ENCODE results near the gene HTT-AS.
A peak's percentile ranks its signal among the peaks of the same experiment; 100 is the strongest.
"Not testable (repeated sequence)": the region's sequence is repeated elsewhere in the genome, so short reads cannot be mapped to it uniquely, and the experiment has no call there.

Gene HTT-AS

DNA sequence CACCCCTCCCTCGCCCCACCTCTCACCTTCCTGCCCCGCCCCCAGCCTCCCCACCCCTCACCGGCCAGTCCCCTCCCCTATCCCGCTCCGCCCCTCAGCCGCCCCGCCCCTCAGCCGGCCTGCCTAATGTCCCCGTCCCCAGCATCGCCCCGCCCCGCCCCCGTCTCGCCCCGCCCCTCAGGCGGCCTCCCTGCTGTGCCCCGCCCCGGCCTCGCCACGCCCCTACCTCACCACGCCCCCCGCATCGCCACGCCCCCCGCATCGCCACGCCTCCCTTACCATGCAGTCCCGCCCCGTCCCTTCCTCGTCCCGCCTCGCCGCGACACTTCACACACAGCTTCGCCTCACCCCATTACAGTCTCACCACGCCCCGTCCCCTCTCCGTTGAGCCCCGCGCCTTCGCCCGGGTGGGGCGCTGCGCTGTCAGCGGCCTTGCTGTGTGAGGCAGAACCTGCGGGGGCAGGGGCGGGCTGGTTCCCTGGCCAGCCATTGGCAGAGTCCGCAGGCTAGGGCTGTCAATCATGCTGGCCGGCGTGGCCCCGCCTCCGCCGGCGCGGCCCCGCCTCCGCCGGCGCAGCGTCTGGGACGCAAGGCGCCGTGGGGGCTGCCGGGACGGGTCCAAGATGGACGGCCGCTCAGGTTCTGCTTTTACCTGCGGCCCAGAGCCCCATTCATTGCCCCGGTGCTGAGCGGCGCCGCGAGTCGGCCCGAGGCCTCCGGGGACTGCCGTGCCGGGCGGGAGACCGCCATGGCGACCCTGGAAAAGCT is at the start of gene HTT-AS, which contains the start of gene HTT:
Gene HTT-AS, minus strand, starts transcription at position 461 of the 768 bp plus-strand sequence.
Gene HTT, plus strand, starts transcription at position 604 of the 768 bp plus-strand sequence. Its CDS starts 145 bp downstream, at position 749.
- DNase-seq (ENCODE audit: low read depth, low spot score): peak; percentile 99

DNA sequence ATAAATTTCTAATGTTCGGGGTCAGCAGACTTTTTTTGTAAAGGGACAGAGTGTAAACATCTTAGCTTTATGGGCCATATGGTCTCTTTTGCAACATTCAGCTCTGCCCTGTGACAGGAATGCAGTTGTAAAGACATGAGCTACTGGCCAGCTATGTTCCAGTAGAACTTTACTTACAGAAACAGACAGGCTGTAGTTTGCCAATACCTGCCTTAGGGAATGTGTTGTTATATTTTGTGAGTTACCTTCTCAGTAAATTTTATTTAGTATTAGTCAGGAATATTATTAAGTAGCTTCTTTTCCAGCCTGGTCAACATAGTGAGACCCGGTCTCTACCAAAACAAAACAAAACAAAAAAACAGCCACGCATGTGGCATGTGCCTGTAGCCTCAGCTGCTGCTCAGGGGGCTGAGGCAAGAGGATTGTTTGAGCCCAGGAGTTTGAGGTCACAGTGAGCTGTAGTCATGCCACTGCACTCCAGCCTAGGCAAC is 48.9 kb upstream of the HTT-AS start:
- no peak for DNase-seq (ENCODE audit: low read depth, low spot score)

DNA sequence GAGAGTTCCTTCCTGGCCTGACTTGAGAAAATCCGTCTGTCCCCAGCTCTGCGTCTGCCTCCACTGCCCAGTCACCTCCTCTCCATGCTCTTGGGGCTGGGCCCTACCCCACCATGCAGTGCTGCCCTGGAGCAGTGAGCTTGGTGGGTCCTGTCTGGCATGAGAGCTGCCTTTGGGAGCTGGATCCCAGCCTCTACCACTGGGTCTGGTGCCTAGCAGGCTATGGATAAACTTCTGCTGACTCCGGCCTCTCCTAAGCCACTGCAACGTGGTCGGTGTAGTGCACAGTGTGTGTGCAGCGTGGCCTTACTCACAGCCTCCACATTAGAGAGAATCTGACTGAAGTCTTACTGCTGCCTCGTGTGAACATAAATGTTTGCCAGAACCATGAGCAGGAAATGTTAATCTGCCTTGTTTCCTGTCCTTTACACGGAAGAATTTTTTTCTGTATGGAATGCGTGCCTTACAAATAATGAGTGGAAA is 47.8 kb upstream of the HTT-AS start:
- no peak for DNase-seq (ENCODE audit: low read depth, low spot score)

DNA sequence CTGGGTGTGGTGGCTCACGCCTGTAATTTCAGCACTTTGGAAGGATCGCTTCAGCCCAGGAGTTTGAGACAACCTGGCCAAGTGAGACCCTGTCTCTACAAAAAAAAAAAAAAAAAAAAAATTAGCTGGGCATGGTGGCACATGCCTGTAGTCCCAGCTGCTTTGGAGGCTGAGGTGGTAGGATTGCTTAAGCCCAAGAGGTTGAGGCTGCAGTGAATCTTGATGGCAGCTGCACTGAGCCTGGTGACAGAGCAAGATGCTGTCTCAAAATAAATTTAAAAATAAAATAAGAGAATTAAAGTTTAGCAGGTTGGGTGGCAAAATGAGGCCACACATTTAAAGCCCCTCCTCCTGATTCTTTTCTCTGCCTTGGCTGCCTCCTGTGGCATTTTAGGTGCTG is 47.3 kb upstream of the HTT-AS start:
- DNase-seq (ENCODE audit: low read depth, low spot score): no peak

DNA sequence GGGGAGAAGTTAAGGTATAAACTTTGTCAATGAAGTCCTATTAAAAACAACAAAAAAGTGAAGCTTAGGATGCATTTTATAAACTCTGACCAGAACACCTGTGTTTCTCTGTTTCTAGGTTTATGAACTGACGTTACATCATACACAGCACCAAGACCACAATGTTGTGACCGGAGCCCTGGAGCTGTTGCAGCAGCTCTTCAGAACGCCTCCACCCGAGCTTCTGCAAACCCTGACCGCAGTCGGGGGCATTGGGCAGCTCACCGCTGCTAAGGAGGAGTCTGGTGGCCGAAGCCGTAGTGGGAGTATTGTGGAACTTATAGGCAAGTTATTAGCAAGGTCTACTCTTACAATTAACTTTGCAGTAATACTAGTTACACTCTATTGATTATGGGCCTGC is 46.8 kb upstream of the HTT-AS start:
- DNase-seq (ENCODE audit: low read depth, low spot score): no peak

DNA sequence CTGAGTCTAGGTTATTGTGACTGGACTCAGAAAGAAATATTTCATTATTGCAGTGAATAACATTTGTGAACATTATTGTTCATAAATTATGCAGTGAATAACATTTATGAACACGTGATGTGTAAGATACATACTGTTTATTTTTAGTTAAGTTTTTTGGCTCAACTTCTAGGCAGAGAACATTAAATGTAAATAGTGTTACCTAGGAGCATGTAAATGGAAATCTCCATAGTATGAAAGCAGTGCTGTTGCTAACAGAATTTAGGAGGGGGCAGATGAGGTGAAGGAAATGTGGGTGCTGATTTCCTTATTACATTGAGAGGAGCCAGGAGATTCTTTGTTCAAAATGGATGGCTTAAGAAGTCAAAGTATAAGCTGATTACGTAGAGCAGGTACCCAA is 45.1 kb upstream of the HTT-AS start:
- no peak for DNase-seq (ENCODE audit: low read depth, low spot score)

DNA sequence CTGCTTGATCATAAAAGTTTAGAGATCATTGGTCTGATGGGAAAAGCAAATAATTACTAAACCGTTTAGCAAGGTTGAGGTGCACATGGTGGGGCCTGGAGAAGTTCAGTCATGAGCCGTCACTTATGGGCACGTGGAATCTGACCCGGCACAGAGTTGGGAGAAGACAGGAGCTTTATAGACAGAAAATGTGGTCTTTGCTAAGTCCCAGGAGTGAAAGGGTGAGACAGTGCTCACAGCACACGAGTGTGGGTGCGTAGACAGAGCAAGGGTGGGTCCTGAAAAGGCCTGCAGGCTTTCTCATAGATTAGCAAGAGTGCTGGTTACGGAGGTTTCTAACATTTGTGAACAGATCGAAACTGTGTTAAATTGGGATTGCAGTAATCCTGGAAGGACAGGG is 44.0 kb upstream of the HTT-AS start:
- no peak for DNase-seq (ENCODE audit: low read depth, low spot score)

DNA sequence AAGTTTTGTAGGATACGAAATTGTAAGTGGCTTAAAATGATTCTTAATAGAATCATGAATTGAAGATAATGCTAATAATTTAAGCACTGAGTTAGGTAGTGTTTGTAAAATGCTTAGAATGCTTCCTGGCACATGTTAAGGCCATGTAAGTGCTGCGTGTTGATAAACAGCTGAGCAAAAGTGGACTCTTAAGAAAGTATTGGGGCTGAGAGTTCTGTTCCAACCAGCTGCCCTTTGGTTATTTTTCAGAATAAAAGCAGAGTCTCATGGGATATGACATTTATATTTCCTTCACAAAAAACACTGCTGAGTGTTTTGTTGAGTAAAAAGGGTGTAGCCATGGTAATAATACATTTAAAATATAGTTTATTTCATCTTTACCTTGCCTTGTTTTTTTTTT is 42.6 kb upstream of the HTT-AS start:
- no peak for DNase-seq (ENCODE audit: low read depth, low spot score)

DNA sequence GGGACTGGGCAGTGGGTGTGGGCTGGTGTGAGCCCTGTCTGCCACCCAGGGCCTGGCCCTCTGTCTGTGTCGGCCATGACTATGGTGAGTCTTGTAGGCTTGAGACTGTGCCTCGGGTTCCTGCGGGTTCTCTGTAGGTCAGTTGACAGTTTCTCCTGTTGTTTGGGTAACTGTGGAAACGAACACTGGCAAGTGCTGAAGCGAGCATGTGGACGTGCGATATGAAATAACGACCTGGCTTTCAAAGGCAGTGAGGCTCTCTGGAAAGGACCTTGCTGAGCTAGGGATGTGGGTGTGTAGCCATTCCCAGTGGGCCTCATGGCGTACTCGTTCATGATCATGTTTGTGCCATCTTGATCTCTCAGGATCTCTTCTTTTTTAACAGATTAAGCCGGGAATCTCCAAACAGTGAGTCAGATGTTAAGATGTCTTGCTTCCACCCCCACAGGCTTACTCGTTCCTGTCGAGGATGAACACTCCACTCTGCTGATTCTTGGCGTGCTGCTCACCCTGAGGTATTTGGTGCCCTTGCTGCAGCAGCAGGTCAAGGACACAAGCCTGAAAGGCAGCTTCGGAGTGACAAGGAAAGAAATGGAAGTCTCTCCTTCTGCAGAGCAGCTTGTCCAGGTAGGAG is 41.4 kb upstream of the HTT-AS start:
- no peak for DNase-seq (ENCODE audit: low read depth, low spot score)

DNA sequence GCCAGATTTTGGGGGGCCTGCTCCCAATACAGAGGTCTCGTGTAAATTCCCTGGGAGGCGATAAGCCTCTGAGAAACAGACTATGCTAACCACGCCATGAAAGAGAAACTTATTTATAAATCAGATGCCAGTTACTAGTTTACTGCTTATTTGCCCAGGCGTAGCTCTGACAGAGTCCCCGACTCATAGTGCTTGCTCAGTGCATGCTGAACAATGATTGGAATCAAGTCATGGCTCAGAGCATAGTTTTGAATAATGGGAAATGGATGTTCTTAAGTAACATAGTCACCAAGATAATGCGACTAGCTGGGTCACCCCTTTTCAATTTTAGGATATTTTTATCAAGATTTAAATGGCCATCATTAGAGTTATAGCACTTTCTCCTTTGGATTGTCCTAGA is 40.0 kb upstream of the HTT-AS start:
- no peak for DNase-seq (ENCODE audit: low read depth, low spot score)

DNA sequence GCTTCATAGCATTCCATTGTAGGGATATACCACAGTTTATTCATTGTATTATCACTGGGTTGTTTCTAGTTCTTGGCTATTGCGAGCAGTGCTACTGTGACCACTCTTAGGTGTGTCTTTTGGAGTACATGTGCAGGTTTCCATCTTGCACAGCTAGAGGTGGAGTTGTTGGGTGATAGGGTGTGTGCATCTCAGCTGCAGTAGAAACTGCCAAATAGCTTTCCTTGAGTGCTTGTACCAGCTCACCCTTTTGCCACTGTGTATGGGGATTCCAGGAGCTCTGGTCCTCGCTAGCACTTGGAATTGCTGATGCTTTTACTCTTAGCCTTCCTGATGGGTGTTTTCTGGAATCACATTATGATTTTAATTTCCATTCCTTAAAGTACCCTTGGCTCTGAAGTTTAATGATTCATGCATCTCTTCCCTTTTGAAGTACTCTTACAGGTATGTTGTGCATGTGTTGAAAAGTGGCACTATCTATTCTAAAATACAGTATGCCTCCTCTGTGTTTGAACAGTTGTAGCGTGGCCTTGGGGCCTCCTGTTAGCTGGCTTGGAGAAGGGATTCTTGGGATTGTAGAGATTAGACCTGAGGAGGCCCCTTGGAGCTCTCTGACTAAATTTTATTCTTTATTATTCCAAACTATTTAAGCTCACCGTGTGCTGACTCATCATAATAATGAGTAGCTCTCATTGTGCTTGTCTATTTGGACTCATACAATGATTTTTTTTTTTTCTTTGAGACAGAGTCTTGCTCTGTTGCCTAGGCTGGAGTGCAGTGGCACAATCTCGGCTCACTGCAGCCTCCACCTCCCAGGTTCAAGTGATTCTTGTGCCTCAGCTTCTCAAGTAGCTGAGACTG is 38.5 kb upstream of the HTT-AS start:
- DNase-seq (ENCODE audit: low read depth, low spot score): peak; percentile 17

DNA sequence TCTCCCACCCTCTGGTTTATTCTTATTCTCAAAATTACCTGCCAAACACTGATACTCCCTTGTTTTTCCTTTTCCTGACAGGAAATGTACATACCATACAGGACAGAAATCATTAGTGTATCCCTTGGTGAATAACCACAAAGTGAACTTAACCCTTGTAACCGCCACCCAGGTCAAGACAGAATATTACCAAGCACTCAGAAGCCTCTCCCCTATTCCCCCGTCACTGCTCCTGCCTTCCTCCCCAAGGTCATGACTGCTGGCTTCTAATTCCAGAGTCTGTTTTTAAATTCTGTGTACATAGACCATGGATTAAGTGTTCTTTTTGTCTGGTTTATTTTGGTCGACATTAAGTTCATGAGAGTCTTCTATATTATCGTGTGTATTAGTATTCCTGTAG is 37.9 kb upstream of the HTT-AS start:
- no peak for DNase-seq (ENCODE audit: low read depth, low spot score)

DNA sequence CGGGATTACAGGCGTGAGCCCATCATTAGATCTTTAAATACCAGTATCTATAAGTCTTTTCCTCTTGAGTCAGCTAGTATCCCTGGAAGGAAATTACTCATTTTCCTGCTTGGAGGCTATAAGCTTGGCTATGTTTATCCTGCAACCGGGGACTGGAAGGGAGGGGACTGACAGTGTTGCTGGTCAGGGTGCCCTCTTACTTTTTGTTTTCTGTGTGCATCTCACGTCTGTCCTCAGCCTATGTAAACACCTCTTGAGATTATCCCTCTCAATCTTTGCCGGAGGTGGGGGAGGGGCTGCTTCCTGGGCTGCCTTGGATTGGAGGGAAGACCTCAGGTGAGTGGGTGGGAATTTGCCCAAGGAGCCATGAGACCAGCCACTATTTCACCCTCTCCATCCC is 37.1 kb upstream of the HTT-AS start:
- DNase-seq (ENCODE audit: low read depth, low spot score): no peak

DNA sequence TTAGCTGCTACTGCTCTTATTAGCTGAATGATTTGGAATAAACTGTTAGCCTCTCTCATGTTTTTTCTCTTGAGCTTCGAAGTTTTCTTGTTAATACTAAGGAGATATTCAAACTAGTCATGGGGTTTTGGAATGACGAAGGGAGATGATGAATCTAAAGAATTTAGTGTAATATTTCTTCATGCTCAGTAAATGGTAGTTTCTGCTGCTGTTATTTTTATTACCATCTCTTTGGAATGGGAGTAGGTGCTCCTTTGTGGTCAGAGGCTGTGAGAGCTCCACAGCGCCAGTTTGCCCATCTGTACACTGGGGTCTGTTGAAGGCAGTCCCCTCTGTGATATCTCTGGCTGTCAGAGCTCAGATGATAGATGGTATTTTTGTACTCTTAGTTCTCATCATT is 33.9 kb upstream of the HTT-AS start:
- DNase-seq (ENCODE audit: low read depth, low spot score): no peak

DNA sequence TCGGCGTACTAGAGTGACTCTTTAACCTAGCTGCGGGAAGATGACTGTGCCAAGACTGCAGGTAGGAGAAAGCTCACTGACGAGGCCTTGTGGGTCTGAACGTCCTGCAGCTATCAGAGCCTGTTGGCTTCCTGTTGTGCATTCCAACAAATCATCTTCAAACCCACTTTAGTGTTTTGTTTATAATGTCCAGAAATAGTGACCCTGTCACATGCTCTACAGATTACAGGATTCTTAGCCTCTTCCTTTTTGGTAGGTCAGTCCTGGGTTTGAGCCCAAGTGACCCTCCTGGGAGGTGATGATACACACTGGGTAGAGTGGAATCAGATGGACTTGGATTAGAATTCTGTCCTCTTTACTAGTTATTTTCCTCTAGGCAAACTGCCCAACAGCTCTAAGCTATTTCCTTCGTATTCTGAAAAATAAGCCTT is 33.4 kb upstream of the HTT-AS start:
- DNase-seq (ENCODE audit: low read depth, low spot score): no peak

DNA sequence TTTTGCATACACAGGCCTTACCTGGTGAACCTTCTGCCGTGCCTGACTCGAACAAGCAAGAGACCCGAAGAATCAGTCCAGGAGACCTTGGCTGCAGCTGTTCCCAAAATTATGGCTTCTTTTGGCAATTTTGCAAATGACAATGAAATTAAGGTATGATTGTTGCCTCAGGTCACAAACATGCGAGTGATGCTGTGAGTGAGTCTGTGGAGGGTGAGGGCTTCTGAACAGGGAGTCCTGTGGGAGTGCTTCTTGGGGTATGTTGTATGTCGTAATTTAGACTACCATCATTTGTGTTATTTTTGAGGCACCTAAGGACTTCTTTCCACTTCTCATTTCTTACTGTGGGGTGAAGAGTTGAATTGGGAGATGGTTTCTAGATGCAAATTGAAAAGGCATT is 32.9 kb upstream of the HTT-AS start:
- DNase-seq (ENCODE audit: low read depth, low spot score): no peak

DNA sequence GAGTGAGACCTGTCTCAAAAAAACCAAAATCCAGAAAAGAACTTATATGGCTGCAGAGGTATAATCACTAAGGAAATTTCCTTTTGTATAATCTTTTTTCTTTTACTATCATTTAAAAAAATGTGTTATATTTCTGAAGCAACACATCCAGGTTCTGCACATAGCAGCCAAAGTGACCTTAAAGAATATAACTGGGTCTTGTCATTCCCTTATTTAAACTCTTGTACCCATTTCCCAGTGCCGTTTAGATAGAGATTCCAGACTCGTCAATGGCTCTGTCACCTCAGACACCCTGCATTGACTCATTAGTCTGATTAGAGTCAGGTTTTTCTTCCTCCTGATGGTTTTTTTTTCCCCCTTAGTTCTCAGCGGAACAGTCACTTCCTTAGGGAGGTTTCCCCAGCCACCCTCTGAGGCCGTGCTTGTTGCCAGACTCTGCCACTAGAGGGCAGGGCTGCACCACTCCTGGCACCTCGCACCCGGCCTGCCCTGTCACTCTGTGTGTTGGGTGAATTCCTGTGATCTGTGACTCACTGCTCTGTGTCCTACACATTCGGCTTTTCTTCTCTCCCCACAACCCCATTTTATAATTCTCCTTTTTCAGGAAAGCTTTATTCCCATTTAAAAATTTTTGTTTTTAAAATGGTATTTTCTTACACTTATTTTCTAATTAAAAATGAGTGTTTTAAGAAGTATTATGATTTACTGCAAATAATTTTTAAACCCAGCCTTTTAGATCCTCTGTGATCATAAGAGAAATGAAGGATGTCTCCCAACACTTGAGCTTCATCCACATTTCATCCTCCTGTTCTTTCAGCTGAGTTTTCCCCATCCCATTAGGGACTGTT is 32.2 kb upstream of the HTT-AS start:
- peak; percentile 97 for DNase-seq (ENCODE audit: low read depth, low spot score)

DNA sequence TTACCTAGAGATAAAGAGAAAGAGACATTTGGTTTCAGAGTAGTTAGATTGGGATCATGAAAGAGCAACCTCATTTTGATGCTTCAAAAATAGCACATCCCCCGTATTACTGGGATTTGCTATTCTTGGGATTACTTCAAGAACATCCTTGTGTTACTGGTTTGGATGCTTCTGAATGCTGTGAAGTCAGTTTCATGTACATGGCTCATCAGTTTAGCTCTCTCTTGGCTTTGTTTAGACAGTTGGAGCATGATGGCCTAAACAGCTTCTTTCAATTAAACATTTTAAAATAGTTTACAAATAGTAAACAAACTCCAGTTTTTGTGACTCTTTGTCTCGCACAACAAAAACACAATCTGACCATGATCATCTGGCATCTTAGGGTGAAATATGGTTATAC is 24.0 kb upstream of the HTT-AS start:
- DNase-seq (ENCODE audit: low read depth, low spot score): no peak

DNA sequence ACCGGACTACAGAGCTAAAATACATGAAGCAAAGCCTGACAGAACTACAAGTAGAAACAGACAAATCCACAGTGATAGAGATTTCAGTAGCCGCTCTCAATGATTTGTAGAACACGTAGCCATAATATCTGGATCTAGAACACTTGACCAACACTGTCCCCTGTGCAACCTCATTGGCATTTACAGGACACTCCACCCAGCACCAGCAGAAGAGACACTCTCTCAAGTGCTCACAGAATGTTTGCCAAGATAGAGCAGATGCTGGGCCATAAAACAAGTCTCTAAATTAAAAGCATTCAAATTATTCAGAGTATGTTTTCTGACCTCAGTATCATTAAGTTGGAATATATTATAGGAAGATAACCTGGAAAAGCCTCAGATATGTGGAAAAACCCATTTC is 21.9 kb upstream of the HTT-AS start:
- no peak for DNase-seq (ENCODE audit: low read depth, low spot score)

DNA sequence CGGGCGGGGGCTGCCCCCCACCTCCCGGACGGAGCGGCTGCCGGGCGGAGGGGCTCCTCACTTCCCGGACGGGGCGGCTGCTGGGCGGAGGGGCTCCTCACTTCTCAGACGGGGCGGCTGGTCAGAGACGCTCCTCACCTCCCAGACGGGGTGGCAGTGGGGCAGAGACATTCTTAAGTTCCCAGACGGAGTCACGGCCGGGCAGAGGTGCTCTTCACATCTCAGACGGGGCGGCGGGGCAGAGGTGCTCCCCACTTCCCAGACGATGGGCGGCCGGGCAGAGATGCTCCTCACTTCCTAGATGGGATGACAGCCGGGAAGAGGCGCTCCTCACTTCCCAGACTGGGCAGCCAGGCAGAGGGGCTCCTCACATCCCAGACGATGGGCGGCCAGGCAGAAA is 20.4 kb upstream of the HTT-AS start:
- DNase-seq (ENCODE audit: low read depth, low spot score): not testable (repeated sequence)

DNA sequence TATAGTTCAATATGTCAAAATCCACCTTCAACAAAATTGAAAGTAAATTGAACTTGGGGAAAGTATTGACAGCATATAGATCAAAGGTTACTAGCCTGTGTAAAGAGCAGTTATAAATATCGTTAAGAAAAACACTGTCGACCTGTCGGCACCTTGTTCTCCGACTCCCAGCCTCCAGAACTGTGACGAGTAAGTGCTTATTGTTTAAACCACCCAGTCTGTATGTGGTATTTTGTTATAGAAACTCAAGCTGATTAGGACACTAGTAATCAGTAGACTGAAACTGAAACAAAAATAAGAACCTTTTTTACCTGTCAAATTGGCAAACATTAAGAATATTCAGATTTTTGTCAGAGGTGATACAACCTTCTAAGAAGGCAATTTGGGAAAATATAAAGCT is 17.1 kb upstream of the HTT-AS start:
- no peak for DNase-seq (ENCODE audit: low read depth, low spot score)
